Heart left ventricle (tissue), 16 donors: ENCODE results near the gene NCAM1. TPM values are rescaled to one million over a fixed set of nuclear protein-coding genes. Genes with fewer than 3 reads are reported as not detected.

Source experiments
- ATAC-seq, 4 donors: fragments of 200-7000 bp; cut with Tn5 transposase; one replicate each; pipeline ENCODE4 v1.9.1; 2020 to 2022; ENCODE audit warnings: moderate library complexity in 4 of 4, mild to moderate bottlenecking in 3 of 4, moderate number of reproducible peaks in 1 of 4
- DNase-seq, 5 donors: peaks; one replicate each; pipeline ENCODE4 v3.0.0-alpha.2; 2020
- H3K27ac ChIP-seq, 12 donors: fragments of 200-600 bp; sonication (generic) in 4 of 12; one replicate each; pipeline versions ENCODE4 v1.5.0 to v1.8.0; 2016 to 2022; ENCODE audit warnings: mild to moderate bottlenecking in 2 of 12
- H3K27me3 ChIP-seq, 9 donors: fragments of 200-600 bp; sonication (generic) in 2 of 9; one replicate each; pipeline versions ENCODE4 v1.5.1 to v1.8.0; 2016 to 2022; ENCODE audit warnings: mild to moderate bottlenecking in 3 of 9
- H3K36me3 ChIP-seq, 9 donors: fragments of 200-600 bp; sonication (generic) in 2 of 9; one replicate each; pipeline versions ENCODE4 v1.5.0 to v1.8.0; 2018 to 2022; ENCODE audit warnings: mild to moderate bottlenecking in 2 of 9
- H3K4me1 ChIP-seq, 12 donors: fragments of 200-600 bp; sonication (generic) in 4 of 12; one replicate each; pipeline versions ENCODE4 v1.5.0 to v1.8.0; 2016 to 2022; ENCODE audit warnings: mild to moderate bottlenecking in 3 of 12
- H3K4me3 ChIP-seq, 12 donors: fragments of 200-600 bp; sonication (generic) in 4 of 12; one replicate each; pipeline versions ENCODE4 v1.5.0 to v1.8.0; 2017 to 2022; ENCODE audit warnings: mild to moderate bottlenecking in 9 of 12, moderate library complexity in 4 of 12
- H3K9me3 ChIP-seq, 12 donors: fragments of 200-600 bp; sonication (generic) in 4 of 12; one replicate each; pipeline versions ENCODE4 v1.5.0 to v1.8.0; 2016 to 2022; ENCODE audit warnings: mild to moderate bottlenecking in 1 of 12
- POLR2A ChIP-seq, 2 donors: fragments of 450-650 bp; IDR thresholded peaks; one replicate each; pipeline ENCODE4 v1.6.1; 2017; ENCODE audit warnings: antibody characterized with exemption in 2 of 2, mild to moderate bottlenecking in 2 of 2, moderate library complexity in 2 of 2
- whole genome bisulfite sequencing, 4 donors: extraction: QIAGEN DNeasy Blood & Tissue Kit in 2 of 4; methylation state at CpG; one replicate each; pipeline versions ENCODE4 v1.1.5 to v1.1.7; 2013 to 2018; 5-methylcytosine and 5-hydroxymethylcytosine counted together
- intact Hi-C, 10 donors: fragments of 100-400 bp; cut with DNase I; formaldehyde crosslinking; loops; one replicate each; pipeline versions ENCODE4 v1.11.1 to v1.14.2; 2022
- polyA plus RNA-seq, 2 donors: library from polyadenylated mRNA; stranded (reverse); fragments of 200-250 nt; gene quantifications; one replicate each; pipeline ENCODE4 v1.2.3, GENCODE V29; 2013
- total RNA-seq, 9 donors: library from RNA; depleted of rRNA in 2 of 9; stranded (reverse); fragments of >200 nt in 2 of 9; fragmentation: NEBNext Ultra II Directional in 3 of 9; extraction: Animal tissue kit (Norgen Biotek cat#: 25700) in 3 of 9; gene quantifications; one replicate each; pipeline versions ENCODE4 v1.1.0 to v1.2.4, GENCODE V29; 2016 to 2023
- TF ChIP-seq, protein P1 (sequence below), 12 donors: fragments of 200-600 bp; sonication (generic) in 4 of 12; IDR thresholded peaks; one replicate each; pipeline versions ENCODE4 v1.5.0 to v1.8.0; 2018 to 2022; ENCODE audit warnings: antibody characterized with exemption in 12 of 12, mild to moderate bottlenecking in 5 of 12
- donor health status: ischemic (EF 13 %, LVEDD 7.1; RV severe dilation, severe dysfunction).
- donor health status: healthy with polysubstance abuse.
- donor health status: DM: no; HTN: yes; CAD: no.
- donor health status: DM: no; HTN: no; CAD: no.
- donor health status: ischemic (EF 25% LVEDD 6.9; RV normal size, moderate dysfunction).
- donor health status: ischemic (EF 25% LVEDD 5.7; RV mildly dilated, moderate dysfunction).
- donor health status: healthy.
- donor health status: DM: yes; HTN: yes; CAD: no.
- donor health status: ischemic (EF 35%, LVEDD 5.7; RV mildly dilated, moderate dysfunction).
- donor health status: nonischemic (EF 11% LVEDD 7.7; RV severe dilation, severe dysfunction).
- donor health status: DM: yes; HTN: yes; CAD: no.
- donor health status: PGD.
- donor health status: ischemic (EF 29% LVEDD 5.4; RV normal size, mild dysfunction).
- donor health status: nonischemic (EF 23%, LVEDD 6.1; RV moderate dilation, normal function).

NCAM1 gene
- total and polyA plus RNA-seq, 11 donors, result 78.0 to 753 (median 389) TPM

DNA sequence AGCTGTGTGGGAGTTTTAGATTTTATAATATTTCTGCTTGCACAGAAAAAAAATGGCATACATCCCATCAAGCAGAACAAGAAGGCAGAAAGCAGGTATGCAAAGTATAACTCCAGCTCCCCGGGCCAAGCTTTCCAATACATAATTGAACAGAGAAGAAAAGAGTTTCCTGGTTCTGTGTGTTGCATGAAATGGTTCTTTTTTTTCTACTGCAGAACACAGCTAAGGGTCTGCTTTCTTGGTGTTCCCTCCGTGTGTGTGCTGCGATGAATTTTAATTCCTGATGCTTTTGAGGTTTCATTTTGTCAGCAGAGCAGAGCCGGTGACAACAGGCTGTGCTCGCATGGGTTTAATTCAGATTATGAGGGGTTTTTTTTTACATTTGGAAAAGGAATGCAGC is 282.5 kb downstream of the NCAM1 start:
- H3K36me3 ChIP-seq, result peaks cover 0 to 35% (median 13%) of the 10 kb centered on the region in 9 donors
- peak overlapping the region in 2 of 12 donors; percentile 51 to 55 for H3K4me3 ChIP-seq
- DNase-seq (no peak), ATAC-seq (no peak)
- intact Hi-C loops, result no loop called here
- 83 to 89% (median 87%) methylated on average over 5 of the region's 5 CpGs for WGBS, 4 donors
- no peaks in the 10 kb centered on the region for H3K27me3 ChIP-seq
- H3K9me3 ChIP-seq, result no peaks in the 10 kb centered on the region
- peak overlapping the region in 1 of 12 donors; percentile 67 for H3K27ac ChIP-seq
- H3K4me1 ChIP-seq, result peaks cover 0 to 10% (median 0%) of the 10 kb centered on the region in 12 donors
- TF ChIP-seq, protein P1, sequence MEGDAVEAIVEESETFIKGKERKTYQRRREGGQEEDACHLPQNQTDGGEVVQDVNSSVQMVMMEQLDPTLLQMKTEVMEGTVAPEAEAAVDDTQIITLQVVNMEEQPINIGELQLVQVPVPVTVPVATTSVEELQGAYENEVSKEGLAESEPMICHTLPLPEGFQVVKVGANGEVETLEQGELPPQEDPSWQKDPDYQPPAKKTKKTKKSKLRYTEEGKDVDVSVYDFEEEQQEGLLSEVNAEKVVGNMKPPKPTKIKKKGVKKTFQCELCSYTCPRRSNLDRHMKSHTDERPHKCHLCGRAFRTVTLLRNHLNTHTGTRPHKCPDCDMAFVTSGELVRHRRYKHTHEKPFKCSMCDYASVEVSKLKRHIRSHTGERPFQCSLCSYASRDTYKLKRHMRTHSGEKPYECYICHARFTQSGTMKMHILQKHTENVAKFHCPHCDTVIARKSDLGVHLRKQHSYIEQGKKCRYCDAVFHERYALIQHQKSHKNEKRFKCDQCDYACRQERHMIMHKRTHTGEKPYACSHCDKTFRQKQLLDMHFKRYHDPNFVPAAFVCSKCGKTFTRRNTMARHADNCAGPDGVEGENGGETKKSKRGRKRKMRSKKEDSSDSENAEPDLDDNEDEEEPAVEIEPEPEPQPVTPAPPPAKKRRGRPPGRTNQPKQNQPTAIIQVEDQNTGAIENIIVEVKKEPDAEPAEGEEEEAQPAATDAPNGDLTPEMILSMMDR (IDR thresholded peaks at IDR 0.05), result no peak
- no peak for TF ChIP-seq POLR2A (IDR thresholded peaks at IDR 0.05)

DNA sequence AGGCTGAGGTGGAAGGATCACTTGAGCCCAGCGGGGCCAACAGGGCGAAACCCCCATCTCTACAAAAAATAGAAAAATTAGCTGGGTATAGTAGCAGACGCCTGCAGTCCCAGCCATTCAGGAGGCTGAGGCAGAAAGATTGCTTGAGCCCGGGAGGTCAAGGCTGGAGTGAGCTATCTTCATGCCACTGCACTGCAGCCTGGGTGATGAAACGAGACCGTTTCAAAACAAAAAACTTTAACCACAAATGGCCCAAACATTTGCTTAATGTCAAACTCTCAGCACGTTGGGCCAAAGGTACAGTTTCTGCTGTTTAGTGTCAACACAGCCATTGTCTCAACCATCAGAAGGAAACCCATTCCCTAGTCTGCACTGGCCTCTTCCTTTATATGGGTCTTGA is 284.0 kb downstream of the NCAM1 start:
- Histone ChIP-seq H3K27ac (no peak overlapping the region), H3K4me1 (peaks cover 0 to 18% (median 0%) of the 10 kb centered on the region in 12 donors), H3K36me3 (peaks cover 0 to 27% (median 10%) of the 10 kb centered on the region in 9 donors), H3K9me3 (no peaks in the 10 kb centered on the region), H3K4me3 (no peak overlapping the region), H3K27me3 (no peaks in the 10 kb centered on the region)
- intact Hi-C loops, result no loop called here
- TF ChIP-seq POLR2A (IDR thresholded peaks at IDR 0.05), result no peak
- TF ChIP-seq, protein P1 (IDR thresholded peaks at IDR 0.05), result no peak
- ATAC-seq, result no peak
- 83 to 92% (median 86%) methylated on average over 7 of the region's 7 CpGs for WGBS, 4 donors
- no peak for DNase-seq

DNA sequence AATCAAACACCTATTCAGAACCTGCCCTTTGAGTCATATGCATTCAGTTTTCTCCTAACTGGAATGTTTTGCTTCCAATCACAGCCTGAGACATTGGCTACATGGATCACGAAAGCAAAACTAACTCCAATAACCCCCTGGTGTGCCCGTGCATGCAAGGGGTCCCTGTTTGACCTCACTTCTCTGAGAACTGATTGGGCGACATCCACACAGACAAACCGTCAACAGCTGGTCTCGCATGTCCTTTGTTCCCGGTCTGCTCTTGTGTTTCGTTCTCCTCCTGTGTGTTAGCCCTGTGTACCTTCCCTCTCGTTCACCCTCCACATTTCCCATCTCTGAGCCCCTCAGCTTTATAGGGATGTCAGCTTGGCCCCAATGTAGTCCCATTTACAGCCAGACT is 286.0 kb downstream of the NCAM1 start:
- 74 to 90% (median 78%) methylated on average over 8 of the region's 8 CpGs for WGBS, 4 donors
- H3K4me3 ChIP-seq, result no peak overlapping the region
- no peaks in the 10 kb centered on the region for H3K27me3 ChIP-seq
- peaks cover 0 to 18% (median 0%) of the 10 kb centered on the region in 12 donors for H3K4me1 ChIP-seq
- H3K9me3 ChIP-seq, result no peaks in the 10 kb centered on the region
- H3K36me3 ChIP-seq, result peaks cover 0 to 19% (median 8%) of the 10 kb centered on the region in 9 donors
- no peak for ATAC-seq
- H3K27ac ChIP-seq, result no peak overlapping the region
- intact Hi-C loops, result no loop called here
- TF ChIP-seq, protein P1 (IDR thresholded peaks at IDR 0.05), result no peak
- TF ChIP-seq POLR2A (IDR thresholded peaks at IDR 0.05), result no peak
- DNase-seq, result no peak

DNA sequence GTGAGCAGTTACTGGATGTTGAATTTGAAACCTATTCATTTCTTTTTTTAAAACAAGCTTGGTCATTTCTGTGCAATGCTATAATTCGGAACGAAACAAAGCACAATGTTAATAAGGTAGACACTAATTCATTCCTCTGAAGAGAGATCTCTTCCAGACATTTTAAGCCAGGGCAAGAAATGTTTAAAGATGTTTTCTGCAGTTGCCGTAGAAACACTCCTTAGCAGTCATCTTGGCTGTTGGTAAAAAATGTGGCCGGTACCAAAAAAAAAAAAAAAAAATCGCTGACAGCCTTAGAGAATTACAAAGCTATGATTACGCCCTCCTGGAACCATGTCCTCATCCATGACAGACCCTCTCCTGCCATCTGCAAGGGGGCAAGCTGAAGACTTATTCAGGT is 286.7 kb downstream of the NCAM1 start:
- intact Hi-C loops, result no loop called here
- no peaks in the 10 kb centered on the region for H3K27me3 ChIP-seq
- no peak for ATAC-seq
- H3K4me3 ChIP-seq, result no peak overlapping the region
- no peak for DNase-seq
- H3K27ac ChIP-seq, result no peak overlapping the region
- H3K4me1 ChIP-seq, result peaks cover 0 to 18% (median 0%) of the 10 kb centered on the region in 12 donors
- no peak for TF ChIP-seq POLR2A (IDR thresholded peaks at IDR 0.05)
- TF ChIP-seq, protein P1 (IDR thresholded peaks at IDR 0.05), result no peak
- peaks cover 0 to 19% (median 6%) of the 10 kb centered on the region in 9 donors for H3K36me3 ChIP-seq
- no peaks in the 10 kb centered on the region for H3K9me3 ChIP-seq
- WGBS, 4 donors, result 73 to 85% (median 81%) methylated on average over 6 of the region's 6 CpGs
